GM18909 (cell line): Measurements from ENCODE around the gene ZNF580.

Source experiments
- ATAC-seq: cut with Tn5 transposase; IDR thresholded peaks from one replicate; pipeline ENCODE4 v1.9.1; 2021; ENCODE audit warnings: mild to moderate bottlenecking; ENCODE audit not compliant: unreplicated experiment, poor library complexity

ZNF580 gene

GRCh38 chr19:55688422-55689218 is 47.8 kb downstream of the ZNF580 start:
- ATAC-seq: no peak

GRCh38 chr19:55689411-55690108 is 48.8 kb downstream of the ZNF580 start:
- ATAC-seq: no peak

GRCh38 chr19:55690109-55690768 is 49.4 kb downstream of the ZNF580 start:
- no peak for ATAC-seq

GRCh38 chr19:55690769-55691545 is 50.2 kb downstream of the ZNF580 start:
- no peak for ATAC-seq

GRCh38 chr19:55691561-55692481 is 51.0 kb downstream of the ZNF580 start:
- no peak for ATAC-seq

GRCh38 chr19:55692681-55693081 is 51.9 kb downstream of the ZNF580 start:
- ATAC-seq: no peak
